ENCODE results near the gene SET. TPM values are rescaled to one million over a fixed set of nuclear protein-coding genes. Genes with fewer than 3 reads are reported as not detected.

The SET gene
- total RNA-seq, 4 donors from 2014 or later: 135 to 220 (median 178) TPM

GRCh38 chr9:128713411-128713780 lies 24.4 kb downstream of the SET start:
- TF ChIP-seq POLR2A (IDR thresholded peaks at IDR 0.05): no peak
- no peak for TF ChIP-seq CTCF (IDR thresholded peaks at IDR 0.05)
- intact Hi-C loops (cut with DNase I; ENCODE audit: low total_unique reads): no loop called here
- H3K4me3 ChIP-seq (ENCODE audit: low read depth, poor library complexity, severe bottlenecking): no peak overlapping the region
- WGBS, 2 donors: 91 to 94% methylated on average over 7 to 13 of the region's 13 CpGs
- no peak for DNase-seq (ENCODE audit: low spot score in 2 of 2)

- H3K4me3 ChIP-seq (ENCODE audit: low read depth, poor library complexity, severe bottlenecking): no peak overlapping the region
- DNase-seq (ENCODE audit: low spot score in 2 of 2): peak in 1 of 2 donors; percentile 68
- WGBS, 2 donors: 92 to 96% methylated on average over 15 to 19 of the region's 19 CpGs
- intact Hi-C loops (cut with DNase I; ENCODE audit: low total_unique reads): no loop called here
- no peak for TF ChIP-seq POLR2A (IDR thresholded peaks at IDR 0.05)
- no peak for TF ChIP-seq CTCF (IDR thresholded peaks at IDR 0.05)
Observed at GRCh38 chr9:128713941-128714573, 25.0 kb downstream of the SET start.

GRCh38 chr9:128714586-128715435 lies 25.8 kb downstream of the SET start:
- peak in 1 of 2 donors; percentile 76 for DNase-seq (ENCODE audit: low spot score in 2 of 2)
- no peak overlapping the region for H3K4me3 ChIP-seq (ENCODE audit: low read depth, poor library complexity, severe bottlenecking)
- no peak for TF ChIP-seq POLR2A (IDR thresholded peaks at IDR 0.05)
- no peak for TF ChIP-seq CTCF (IDR thresholded peaks at IDR 0.05)
- intact Hi-C loops (cut with DNase I; ENCODE audit: low total_unique reads): no loop called here
- 87 to 88% methylated on average over 23 to 24 of the region's 24 CpGs for WGBS, 2 donors

- no peak for TF ChIP-seq POLR2A (IDR thresholded peaks at IDR 0.05)
- TF ChIP-seq CTCF (IDR thresholded peaks at IDR 0.05): no peak
- peak in 1 of 2 donors; percentile 58 for DNase-seq (ENCODE audit: low spot score in 2 of 2)
- 81 to 91% methylated on average over 6 of the region's 6 CpGs for WGBS, 2 donors
- intact Hi-C loops (cut with DNase I; ENCODE audit: low total_unique reads): no loop called here
- no peak overlapping the region for H3K4me3 ChIP-seq (ENCODE audit: low read depth, poor library complexity, severe bottlenecking)
Observed at GRCh38 chr9:128715436-128715750, 26.4 kb downstream of the SET start.

- no peak overlapping the region for H3K4me3 ChIP-seq (ENCODE audit: low read depth, poor library complexity, severe bottlenecking)
- intact Hi-C loops (cut with DNase I; ENCODE audit: low total_unique reads): no loop called here
- DNase-seq (ENCODE audit: low spot score in 2 of 2): no peak
- WGBS, 2 donors: 87 to 93% methylated on average over 7 of the region's 7 CpGs
- TF ChIP-seq CTCF (IDR thresholded peaks at IDR 0.05) (no peak), POLR2A (IDR thresholded peaks at IDR 0.05) (no peak)
Observed at GRCh38 chr9:128716581-128717254, 27.7 kb downstream of the SET start.
